ENCODE measurements around the gene PPA2.
A peak's percentile ranks its signal among the peaks of the same experiment; 100 is the strongest.
"Not testable (repeated sequence)": the region's sequence is repeated elsewhere in the genome, so short reads cannot be mapped to it uniquely, and the experiment has no call there.

The PPA2 gene

GRCh38 chr4:105415281-105415744 is 58.5 kb downstream of the PPA2 start:
- no peak for DNase-seq
- in situ Hi-C loops (cut with MboI; ENCODE audit: low pct_unique_long_range_greater_than_20kb, low sequenced_read_pairs): no loop called here

- in situ Hi-C loops (cut with MboI; ENCODE audit: low pct_unique_long_range_greater_than_20kb, low sequenced_read_pairs): no loop called here
- no peak for DNase-seq
Observed at GRCh38 chr4:105414316-105414715, 59.5 kb downstream of the PPA2 start.

DNA sequence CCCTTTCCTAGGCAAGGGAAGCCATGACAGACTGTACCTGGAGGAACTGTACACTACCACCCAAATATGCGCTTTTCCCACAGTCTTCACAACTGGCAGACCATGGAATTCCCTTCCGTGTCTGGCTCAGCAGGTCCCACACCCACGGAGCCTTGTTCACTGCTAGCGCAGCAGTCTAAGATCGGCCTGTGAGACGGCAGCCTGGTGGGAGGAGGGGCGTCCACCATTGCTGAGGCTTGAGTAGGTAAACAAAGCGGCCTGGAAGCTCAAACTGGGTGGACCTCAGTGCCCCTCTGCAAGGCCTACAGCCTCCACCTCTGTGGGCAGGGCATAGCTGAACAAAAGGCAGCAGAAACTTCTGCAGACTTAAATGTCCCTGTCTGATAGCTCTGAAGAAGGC is 64.7 kb downstream of the PPA2 start:
- in situ Hi-C loops (cut with MboI; ENCODE audit: low pct_unique_long_range_greater_than_20kb, low sequenced_read_pairs); DNase-seq: not testable (repeated sequence)

DNA sequence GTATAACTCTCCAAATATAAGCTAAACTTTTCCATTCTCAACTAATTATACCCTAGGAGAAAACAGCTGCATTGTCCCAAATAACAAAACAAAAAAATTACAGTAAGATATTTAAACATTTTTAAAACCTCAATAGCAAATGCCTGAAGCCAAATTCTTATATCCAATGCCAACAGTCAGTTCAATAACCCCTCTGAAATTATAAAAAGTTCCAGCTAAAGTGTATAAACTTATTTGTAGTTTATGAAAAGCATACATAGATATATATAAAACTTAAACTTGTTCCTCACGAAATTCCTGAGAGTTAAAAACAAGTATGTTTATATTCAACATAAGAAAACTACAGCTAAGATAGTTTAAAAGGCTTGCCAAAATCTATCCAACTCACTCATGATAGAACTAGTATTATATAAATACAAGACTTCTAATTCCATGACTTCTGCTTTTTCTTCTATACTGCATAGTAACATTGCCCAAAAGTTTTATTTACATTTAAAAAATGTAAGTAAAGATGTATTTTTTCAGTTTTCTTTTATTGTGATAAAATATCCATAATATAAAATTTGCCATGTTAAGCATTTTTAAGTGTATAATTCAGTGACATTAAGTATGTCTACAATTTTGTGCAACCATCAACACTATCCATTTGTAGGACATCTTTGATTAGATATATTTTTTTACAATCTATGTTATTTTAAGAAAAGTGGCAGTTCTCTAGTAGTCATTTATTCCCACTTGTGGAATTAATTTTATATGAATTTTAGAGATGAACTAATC is 72.8 kb downstream of the PPA2 start:
- in situ Hi-C loops (cut with MboI; ENCODE audit: low pct_unique_long_range_greater_than_20kb, low sequenced_read_pairs): no loop called here
- no peak for DNase-seq

DNA sequence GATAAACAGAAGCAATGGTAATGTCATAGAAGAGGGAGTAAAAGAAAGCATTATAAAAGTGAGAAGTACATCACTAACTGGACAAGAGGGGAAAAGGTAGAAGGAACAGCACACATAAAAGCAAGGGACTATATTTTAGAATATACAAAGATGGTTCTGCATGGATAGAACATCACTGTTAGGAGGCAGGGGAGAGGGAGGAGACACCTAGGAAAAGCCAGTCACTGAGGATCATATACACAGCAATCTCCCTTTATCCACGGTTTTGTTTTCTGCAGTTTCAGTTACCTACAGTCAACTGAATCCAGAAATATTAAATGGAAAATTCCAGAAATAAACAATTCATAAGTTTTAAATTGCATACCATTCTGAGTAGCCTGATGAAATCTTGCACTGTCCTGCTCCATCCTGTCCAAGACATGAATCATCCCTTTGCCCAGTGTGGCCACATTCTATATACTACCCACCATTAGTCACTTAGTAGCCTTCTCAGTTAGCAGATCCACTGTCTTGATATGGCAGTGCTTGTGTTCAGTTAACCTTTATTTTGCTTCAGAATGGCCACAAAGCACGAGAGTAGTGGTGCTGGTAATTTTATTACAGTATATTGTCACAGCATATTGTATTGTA is 74.2 kb downstream of the PPA2 start:
- no peak for DNase-seq
- in situ Hi-C loops (cut with MboI; ENCODE audit: low pct_unique_long_range_greater_than_20kb, low sequenced_read_pairs): no loop called here

- DNase-seq: no peak
- in situ Hi-C loops (cut with MboI; ENCODE audit: low pct_unique_long_range_greater_than_20kb, low sequenced_read_pairs): no loop called here
Observed at GRCh38 chr4:105392858-105393257, 81.0 kb downstream of the PPA2 start.

GRCh38 chr4:105389167-105389566 is 84.7 kb downstream of the PPA2 start:
- in situ Hi-C loops (cut with MboI; ENCODE audit: low pct_unique_long_range_greater_than_20kb, low sequenced_read_pairs): no loop called here
- no peak for DNase-seq

- DNase-seq: no peak
- in situ Hi-C loops (cut with MboI; ENCODE audit: low pct_unique_long_range_greater_than_20kb, low sequenced_read_pairs): no loop called here
Observed at GRCh38 chr4:105387466-105387865, 86.4 kb downstream of the PPA2 start.

DNA sequence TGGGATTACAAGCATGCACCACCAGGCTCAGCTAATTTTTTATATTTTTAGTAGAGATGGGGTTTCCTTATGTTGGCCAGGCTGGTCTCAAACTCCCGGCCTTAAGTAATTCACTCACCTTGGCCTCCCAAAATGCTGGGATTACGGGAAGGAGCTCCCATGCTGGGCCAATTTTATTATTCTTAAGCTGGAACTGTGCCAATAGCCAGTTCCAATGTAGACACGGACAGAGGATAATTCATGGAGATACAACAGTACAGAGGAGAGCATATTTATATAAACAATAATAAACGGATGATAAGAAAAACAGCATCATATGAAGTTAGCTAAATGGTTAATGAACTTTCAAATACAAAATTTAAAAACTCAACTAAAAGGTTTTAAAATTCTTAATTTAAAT is 87.8 kb downstream of the PPA2 start:
- no peak for DNase-seq
- in situ Hi-C loops (cut with MboI; ENCODE audit: low pct_unique_long_range_greater_than_20kb, low sequenced_read_pairs): no loop called here

DNA sequence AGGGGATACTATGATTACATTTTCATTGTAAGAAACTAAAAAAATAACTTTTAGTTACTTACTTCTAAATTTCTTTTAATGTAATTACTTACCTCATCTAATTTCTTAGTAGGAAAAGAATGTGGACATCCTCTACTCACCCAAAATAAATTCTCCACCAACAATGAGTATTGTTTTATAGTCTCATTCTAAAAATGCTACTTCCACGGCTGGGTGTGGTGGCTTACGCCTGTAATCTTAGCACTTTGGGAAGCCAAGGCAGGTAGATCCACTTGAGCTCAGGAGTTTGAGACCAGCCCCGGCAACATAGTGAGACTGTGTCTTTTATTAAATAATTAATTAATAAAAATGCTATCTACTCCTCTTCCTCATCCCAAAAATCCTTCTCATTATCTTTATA is 99.8 kb downstream of the PPA2 start:
- in situ Hi-C loops (cut with MboI; ENCODE audit: low pct_unique_long_range_greater_than_20kb, low sequenced_read_pairs): no loop called here
- no peak for DNase-seq

GRCh38 chr4:105373324-105373723 is 100.5 kb downstream of the PPA2 start:
- no peak for DNase-seq
- in situ Hi-C loops (cut with MboI; ENCODE audit: low pct_unique_long_range_greater_than_20kb, low sequenced_read_pairs): no loop called here

GRCh38 chr4:105369988-105370387 is 103.9 kb downstream of the PPA2 start:
- in situ Hi-C loops (cut with MboI; ENCODE audit: low pct_unique_long_range_greater_than_20kb, low sequenced_read_pairs): no loop called here
- DNase-seq: no peak

GRCh38 chr4:105361053-105361452 is 112.8 kb downstream of the PPA2 start:
- DNase-seq: no peak

GRCh38 chr4:105357258-105357980 is 116.4 kb downstream of the PPA2 start:
- in situ Hi-C loops (cut with MboI; ENCODE audit: low pct_unique_long_range_greater_than_20kb, low sequenced_read_pairs): no loop called here
- DNase-seq: no peak

More at GRCh38 chr4:105361053-105361452, 112.8 kb downstream of the PPA2 start:
- in situ Hi-C loops (cut with MboI; ENCODE audit: low pct_unique_long_range_greater_than_20kb, low sequenced_read_pairs): no loop called here

DNA sequence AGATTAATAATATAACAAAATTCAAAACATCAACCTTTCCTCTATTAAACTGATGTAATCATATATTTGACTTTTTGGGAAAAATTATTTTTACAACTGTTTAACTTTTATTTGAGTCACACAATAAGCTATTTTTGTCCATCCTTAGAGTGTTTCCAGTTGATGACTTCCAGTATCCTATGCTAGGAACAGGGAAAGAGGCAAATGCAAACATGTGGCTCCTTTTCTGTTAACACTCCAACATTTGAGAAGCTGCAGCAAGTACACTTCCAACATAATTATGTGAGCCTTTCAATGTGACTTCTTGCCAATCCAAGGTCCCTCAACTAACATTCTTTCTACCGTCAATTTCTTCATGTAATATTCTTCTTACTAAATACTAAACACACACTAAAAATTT is 117.7 kb downstream of the PPA2 start:
- no peak for DNase-seq
- in situ Hi-C loops (cut with MboI; ENCODE audit: low pct_unique_long_range_greater_than_20kb, low sequenced_read_pairs): no loop called here

DNA sequence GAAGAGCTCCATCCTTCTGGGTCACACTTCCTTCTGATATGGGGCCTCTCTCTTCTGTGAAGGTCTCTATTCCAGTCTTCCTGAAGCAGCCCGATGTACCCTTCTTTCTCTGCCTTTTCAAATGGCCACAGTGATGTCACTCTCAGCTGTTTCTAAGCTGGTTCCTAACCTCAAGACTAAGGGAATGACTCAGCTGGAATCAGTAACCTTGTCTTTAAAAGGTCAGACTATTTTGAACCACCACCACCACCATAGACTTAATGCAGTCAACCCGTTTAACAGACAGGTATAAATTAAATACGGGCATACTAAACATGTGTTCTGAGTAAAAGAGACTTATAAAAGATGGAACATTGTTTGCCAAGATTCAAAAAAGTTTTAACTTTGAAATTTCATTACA is 121.0 kb downstream of the PPA2 start:
- in situ Hi-C loops (cut with MboI; ENCODE audit: low pct_unique_long_range_greater_than_20kb, low sequenced_read_pairs): no loop called here
- DNase-seq: no peak

- in situ Hi-C loops (cut with MboI; ENCODE audit: low pct_unique_long_range_greater_than_20kb, low sequenced_read_pairs): no loop called here
- no peak for DNase-seq
Observed at GRCh38 chr4:105351861-105352260, 122.0 kb downstream of the PPA2 start.

GRCh38 chr4:105350859-105351490 is 122.9 kb downstream of the PPA2 start:
- peak; percentile 32 for DNase-seq
- in situ Hi-C loops (cut with MboI; ENCODE audit: low pct_unique_long_range_greater_than_20kb, low sequenced_read_pairs): no loop called here

DNA sequence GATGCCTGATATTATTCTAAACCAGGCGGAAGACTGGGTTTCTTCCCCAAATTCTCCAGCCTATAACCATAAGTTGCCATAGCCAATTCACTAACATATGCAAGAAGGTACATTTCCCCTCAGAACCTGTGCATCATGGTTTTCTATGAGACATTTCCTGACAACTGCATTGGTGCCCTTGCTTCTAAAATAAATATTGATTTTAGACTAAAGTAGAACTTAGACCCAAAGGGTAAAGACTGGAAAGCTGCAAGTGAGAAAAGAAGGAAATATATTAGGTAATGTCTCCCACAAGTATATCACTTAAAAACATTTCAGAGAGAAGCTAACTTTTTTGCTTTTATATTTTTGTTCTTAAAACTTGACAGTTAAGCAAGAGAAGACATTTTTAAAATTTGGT is 125.1 kb downstream of the PPA2 start:
- in situ Hi-C loops (cut with MboI; ENCODE audit: low pct_unique_long_range_greater_than_20kb, low sequenced_read_pairs): no loop called here
- DNase-seq: no peak

GRCh38 chr4:105346869-105347268 is 127.0 kb downstream of the PPA2 start:
- in situ Hi-C loops (cut with MboI; ENCODE audit: low pct_unique_long_range_greater_than_20kb, low sequenced_read_pairs): no loop called here
- DNase-seq: no peak

Data from KBM-7 (cell line).